ENCODE results near the gene LILRA1.
"Not testable (repeated sequence)": the region's sequence is repeated elsewhere in the genome, so short reads cannot be mapped to it uniquely, and the experiment has no call there.

LILRA1 gene

GRCh38 chr19:54578268-54578667 lies 15.2 kb upstream of the LILRA1 start:
- not testable (repeated sequence) for DNase-seq

DNA sequence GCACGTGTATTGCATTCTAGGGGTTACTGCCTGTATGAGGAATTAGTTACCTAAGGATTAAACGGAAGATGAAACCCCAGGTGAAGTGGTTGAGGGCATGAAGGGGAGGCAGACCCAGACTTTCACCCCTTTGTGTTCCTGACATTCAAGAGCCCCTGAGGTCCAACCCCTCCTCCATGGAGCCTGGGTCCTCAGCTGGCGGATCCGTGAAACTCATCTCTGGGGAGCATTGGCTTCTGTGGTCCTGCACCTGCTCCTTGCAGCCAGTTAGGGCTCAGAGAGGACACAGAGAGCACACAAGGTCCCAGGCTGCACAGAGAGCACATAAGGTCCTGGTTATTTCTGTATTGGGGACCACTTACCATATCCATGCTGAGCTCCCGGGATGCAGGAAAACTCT lies 7.0 kb upstream of the LILRA1 start:
- no peak for DNase-seq

DNA sequence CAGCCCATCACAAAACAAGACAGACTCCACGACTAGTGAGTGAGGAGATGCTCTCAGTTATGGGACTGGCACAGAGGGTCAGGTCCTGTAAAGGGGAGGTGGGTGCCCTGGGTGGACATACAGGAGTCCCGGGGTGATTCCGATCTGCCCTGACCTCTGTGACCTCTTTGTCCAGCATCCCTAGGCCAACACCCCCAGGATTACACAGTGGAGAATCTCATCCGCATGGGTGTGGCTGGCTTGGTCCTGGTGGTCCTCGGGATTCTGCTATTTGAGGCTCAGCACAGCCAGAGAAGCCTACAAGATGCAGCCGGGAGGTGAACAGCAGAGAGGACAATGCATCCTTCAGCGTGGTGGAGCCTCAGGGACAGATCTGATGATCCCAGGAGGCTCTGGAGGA lies 6.4 kb upstream of the LILRA1 start:
- DNase-seq = no peak

- DNase-seq = not testable (repeated sequence)
Measured at GRCh38 chr19:54593931-54594626, 647 bp downstream of the LILRA1 start.

- DNase-seq = no peak
Measured at GRCh38 chr19:54594737-54595136, 1.3 kb downstream of the LILRA1 start.

DNA sequence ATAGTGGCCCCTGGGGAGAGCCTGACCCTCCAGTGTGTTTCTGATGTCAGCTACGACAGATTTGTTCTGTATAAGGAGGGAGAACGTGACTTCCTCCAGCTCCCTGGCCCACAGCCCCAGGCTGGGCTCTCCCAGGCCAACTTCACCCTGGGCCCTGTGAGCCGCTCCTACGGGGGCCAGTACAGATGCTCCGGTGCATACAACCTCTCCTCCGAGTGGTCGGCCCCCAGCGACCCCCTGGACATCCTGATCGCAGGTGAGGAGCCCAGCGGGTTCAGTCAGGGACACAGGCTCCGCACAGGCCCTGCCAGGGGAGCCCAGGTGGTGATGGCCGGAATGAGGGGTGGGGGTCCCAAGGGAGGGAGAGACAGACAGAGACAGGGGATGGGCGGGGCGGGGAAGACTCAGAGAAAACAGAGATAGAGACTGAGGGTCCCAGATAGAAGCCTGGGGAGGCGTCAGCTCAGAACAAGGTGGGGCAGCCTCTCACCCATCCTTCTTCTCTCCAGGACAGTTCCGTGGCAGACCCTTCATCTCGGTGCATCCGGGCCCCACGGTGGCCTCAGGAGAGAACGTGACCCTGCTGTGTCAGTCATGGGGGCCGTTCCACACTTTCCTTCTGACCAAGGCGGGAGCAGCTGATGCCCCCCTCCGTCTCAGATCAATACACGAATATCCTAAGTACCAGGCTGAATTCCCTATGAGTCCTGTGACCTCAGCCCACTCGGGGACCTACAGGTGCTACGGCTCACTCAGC lies 2.4 kb downstream of the LILRA1 start:
- DNase-seq = not testable (repeated sequence)

DNA sequence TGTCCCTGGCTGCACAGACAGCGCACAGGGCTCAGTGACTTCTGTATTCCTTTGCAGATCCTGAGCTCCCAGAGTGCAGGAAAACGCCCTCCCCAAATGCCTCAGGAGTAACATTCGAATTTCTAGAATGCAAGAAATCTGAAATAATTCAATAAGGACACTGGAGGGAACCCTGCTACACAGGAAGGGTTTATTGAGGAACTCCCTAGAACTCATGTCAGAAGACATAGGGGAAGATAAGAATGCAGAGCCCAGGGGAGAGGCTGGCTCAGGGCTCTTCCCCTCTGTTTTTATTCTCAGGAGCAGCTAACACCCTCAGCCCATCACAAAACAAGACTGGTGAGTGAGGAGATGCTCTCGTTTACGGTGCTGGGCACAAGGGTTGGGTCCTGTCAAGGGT lies 6.8 kb downstream of the LILRA1 start:
- no peak for DNase-seq

GRCh38 chr19:54606230-54606629 lies 12.8 kb downstream of the LILRA1 start:
- DNase-seq = no peak

- no peak for DNase-seq
Measured at GRCh38 chr19:54606891-54607784, 13.7 kb downstream of the LILRA1 start.

GRCh38 chr19:54607785-54608150 lies 14.3 kb downstream of the LILRA1 start:
- DNase-seq = no peak

DNA sequence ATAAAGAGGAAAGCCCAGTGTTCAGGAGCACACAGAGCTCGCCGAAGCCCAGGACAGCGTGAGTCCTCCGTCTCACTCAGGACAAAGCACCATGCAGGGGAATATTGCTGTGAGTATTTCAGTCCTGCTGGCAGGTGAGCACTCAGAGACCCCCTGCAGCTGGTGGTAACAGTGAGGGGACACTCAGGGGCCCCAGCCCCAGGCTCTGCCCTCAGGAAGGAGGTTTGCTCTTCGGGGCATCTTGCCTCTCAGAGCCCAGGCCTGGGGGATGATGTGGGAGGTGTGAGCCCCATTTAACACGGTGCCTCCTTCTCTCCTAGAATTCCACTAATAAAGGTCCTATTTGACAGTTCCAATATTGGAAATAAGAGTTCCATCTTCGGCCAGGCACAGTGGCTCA lies 14.8 kb downstream of the LILRA1 start:
- DNase-seq = no peak

DNA sequence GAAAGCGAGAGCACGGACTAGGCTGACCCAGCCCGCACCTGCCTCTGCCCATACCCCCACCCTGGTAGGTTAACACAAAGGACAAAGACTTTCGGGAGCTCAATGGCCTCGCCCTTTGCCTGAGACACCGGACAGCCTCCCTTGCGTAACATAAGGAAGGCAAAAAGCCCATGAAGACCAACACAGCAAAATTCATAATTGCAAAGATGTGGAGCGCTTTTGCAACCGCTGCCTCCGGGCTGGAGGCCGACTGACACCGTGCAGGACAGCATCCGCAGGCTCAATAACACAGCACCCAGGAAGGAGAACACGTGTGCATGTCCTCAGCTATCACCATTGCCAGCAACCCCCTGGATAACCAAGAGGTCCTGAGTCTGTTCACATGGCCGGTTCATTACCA lies 15.4 kb downstream of the LILRA1 start:
- DNase-seq = no peak

DNA sequence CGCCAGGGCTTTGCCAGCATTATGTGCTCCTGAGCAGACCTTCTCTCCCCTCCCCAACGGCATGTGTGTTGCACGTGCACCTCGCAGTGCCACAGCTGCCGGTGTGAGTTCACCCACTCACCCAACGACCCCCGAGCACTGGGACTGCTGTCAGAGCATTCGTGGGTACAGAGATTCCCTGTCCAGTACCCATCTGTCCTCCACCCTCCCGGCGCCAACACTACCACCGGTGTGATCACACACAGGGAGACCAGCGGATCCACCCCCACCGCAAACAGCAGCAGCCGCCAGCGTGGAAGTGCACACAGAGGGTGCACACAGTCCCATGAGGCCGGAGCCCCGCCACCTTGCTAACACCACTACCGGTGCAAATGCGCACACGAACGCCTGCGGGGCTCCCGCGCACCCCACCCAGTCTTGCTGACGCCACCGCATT lies 15.9 kb downstream of the LILRA1 start:
- no peak for DNase-seq

DNA sequence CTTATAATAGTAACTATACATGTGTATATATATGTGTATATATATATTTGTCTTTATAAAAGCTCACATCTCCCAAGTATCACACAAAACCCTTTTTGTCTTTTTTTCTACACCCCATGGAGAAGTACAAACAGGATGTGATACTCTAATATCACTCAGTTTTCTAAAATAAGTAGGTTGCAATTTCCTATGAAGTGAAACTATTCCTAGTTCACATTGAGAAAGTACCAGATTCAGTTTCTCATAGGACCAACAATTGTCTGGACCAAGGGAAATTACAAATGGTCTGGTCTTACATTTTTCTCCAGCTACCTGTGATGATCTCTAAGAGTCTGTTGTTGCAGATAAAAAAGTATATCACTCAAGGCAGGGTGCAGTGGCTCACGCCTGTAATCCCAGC lies 19.0 kb downstream of the LILRA1 start:
- DNase-seq = no peak

- DNase-seq = no peak
Measured at GRCh38 chr19:54614726-54615125, 21.3 kb downstream of the LILRA1 start.

DNA sequence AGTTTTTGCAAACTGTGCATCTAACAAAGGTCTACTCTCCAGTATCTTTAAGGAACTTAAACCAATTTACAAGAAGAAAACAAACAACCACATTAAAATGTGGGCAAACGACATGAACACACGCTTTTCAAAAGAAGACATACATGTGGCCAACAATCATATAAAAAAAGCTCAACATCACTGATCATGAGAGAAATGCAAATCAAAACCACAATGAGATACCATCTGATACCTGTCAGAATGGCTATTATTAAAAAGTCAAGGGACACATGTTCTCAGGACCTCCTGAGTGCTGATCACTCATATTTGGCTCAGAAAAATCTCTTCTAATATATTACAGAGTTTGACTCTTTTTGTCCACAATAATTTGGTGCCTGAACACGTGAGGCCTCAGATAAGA lies 22.6 kb downstream of the LILRA1 start:
- DNase-seq = no peak

- no peak for DNase-seq
Measured at GRCh38 chr19:54616821-54617560, 23.6 kb downstream of the LILRA1 start.

DNA sequence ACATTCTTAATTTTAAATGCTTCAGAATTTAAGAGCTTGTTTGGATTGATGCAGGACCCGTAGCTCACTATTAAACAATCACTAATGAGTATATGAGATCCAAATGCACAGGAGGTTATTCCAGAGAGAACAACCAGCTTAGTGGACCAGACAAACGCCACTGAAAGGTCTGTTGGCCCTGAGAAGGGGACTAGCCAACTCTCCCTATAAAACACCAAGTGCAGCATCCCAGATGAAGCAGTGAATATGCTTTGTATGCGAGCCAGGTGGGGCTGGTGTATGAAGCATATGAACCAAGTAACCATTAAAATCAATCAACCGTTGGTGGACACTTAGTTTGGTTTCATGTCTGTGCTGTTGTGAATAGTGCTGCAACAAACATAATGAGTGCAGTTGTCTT lies 27.0 kb downstream of the LILRA1 start:
- DNase-seq = no peak

GRCh38 chr19:54622431-54622830 lies 29.0 kb downstream of the LILRA1 start:
- DNase-seq = no peak

DNA sequence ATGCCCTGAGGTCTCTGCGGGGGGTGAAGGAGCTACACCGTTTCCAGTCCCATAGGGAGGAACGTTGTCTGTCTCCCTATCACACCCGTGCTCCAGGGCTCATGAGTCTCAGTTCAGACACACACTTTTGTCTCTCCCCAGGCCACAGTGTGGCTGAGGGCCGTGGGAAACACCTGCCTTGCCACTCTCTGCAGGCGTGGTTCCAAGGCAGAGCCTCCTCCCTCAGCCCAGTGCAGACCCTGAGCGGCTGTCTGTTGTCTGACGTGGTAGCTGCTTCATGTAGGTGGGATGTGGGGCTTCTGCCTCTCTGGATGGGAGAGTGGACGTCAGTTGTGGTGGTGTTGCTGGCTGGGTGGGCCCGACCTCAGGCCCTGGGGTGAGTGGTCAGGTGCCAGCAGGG lies 30.8 kb downstream of the LILRA1 start:
- DNase-seq = not testable (repeated sequence)

- DNase-seq = not testable (repeated sequence)
Measured at GRCh38 chr19:54624934-54625730, 31.7 kb downstream of the LILRA1 start.

DNA sequence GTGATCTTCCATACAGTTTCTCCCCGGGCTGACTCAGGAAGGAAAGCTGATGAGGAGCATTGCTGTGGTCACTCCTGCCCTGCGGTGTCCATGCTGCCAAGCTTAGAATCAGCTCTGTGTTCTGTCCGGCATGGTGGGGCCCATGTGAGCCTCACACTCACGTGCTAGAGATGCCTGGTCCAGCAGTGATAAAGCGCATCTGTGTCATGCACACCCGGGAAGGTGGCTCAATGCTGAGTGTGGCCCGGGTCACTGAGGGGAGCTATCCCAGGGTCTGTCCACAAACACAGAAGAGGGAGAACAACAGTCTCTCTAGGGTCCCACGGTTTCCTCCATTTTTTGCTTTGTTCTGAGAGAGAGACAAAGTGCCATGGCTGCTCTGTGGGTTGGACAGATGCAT lies 33.3 kb downstream of the LILRA1 start:
- DNase-seq = no peak
